SH-SY5Y (cell line): ENCODE results near the gene SHD.

ENCODE experiments used
- GATA2 ChIP-seq: IDR thresholded peaks from 2 replicates; pipeline ENCODE4 v1.6.1; 2011; ENCODE audit warnings: mild to moderate bottlenecking, low read depth, low read length
- GATA3 ChIP-seq: IDR thresholded peaks from 2 replicates; pipeline ENCODE4 v1.6.1; 2011; ENCODE audit warnings: low read depth, mild to moderate bottlenecking, low read length, moderate library complexity

The SHD gene

DNA sequence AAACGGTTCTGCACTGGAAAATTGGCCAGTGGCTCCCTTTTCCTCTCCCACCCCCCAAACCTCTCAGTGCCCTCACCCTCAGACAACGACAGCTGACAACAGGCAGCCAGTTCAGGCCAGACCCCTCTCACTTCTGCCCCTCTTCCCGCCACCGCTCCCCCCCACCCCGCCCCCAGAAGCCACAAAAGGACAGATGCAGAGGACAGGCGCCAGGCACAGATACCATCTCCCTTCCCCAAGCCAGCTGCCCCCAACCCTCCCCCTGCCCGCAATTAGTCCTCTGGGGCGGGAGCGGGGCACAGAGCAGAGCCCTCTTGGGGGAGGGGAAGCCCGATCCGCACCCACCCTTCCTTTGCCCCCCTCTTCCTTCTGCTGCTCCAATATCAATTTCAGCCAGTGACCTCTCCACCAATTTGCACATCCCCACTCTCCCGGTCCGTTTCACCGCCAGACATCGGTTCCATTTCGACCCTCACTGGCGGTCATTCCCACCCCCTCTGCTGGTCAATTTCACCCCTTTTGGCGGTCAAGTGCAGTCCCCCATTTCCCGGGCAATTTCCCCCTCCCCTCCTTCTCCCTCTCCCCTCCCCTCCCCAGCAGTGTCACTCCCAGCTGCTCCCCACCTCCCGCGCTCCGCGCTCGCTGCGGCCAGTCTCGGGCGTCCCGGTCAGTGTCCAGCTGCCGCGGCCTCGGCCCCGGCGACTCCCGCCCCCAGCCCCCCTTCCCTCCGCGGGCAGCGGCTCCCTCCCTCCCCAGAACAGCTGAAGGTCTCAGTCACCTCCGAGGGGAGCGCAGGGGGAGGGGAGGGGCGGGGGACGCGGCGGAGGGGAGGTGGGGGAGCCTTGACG is at the start of gene SHD:
SHD (plus strand) TSS at position 848 of the 848 bp plus-strand sequence. CDS start 798 bp downstream, outside the sequence.
- TF ChIP-seq GATA2, result peak; percentile 95
- no peak for TF ChIP-seq GATA3

DNA sequence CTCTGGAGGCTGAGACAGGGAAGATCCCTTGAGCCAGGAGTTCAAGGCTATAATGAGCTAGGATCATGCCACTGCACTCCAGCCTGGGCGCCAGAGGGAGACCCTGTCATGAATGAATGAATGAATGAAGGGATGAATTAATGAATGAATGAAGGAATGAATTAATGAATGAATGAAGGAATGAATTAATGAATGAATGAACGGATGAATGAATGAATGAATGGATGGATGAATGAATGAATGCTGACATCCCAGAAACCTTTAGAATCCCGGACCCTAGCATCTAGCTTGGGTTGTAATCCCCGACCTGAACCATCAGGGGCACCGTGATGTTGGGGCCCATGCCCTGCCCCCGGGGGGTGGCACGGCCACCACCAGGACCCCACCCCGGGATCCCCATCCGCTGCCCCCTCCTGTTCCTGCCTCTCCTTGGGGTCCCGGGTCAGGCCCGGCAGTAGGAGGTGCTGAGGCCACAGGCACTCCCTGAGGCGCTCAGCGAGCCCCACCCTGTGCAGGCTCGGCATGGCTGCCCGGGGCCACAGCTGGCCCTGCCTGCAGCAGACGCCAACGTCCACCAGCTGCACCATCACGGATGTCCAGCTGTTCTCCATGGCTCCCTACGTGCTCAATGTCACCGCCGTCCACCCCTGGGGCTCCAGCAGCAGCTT is 46.3 kb upstream of the SHD start:
- TF ChIP-seq GATA2 (no peak), GATA3 (no peak)

DNA sequence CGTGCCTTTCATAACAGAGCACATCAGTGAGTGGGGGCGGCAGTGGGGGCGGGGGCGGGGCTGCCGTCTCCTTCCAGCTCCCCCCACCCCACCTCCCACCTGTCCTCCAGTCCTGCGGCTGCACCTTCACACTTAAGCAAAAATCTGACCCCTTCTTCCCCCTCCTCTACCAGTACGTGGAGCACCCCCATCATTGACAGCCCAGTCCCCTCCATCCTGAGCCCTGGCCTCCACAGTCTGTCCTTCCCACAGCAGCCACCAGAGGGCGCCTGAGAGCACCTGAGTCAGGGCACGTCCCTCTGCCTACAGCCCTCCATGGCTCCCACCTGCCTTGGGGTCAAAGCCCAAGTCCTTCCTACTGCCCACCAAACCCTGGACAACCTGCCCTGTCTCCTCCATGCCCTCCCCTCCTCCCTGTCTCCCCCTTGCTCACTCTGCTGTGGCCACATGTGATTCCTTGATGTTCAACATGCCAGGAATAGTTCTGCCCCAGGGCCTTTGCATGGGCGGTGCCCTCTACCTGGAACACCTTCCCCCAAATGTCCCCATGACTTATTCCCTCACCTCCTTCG is 45.7 kb upstream of the SHD start:
- TF ChIP-seq GATA2 (no peak), GATA3 (no peak)

DNA sequence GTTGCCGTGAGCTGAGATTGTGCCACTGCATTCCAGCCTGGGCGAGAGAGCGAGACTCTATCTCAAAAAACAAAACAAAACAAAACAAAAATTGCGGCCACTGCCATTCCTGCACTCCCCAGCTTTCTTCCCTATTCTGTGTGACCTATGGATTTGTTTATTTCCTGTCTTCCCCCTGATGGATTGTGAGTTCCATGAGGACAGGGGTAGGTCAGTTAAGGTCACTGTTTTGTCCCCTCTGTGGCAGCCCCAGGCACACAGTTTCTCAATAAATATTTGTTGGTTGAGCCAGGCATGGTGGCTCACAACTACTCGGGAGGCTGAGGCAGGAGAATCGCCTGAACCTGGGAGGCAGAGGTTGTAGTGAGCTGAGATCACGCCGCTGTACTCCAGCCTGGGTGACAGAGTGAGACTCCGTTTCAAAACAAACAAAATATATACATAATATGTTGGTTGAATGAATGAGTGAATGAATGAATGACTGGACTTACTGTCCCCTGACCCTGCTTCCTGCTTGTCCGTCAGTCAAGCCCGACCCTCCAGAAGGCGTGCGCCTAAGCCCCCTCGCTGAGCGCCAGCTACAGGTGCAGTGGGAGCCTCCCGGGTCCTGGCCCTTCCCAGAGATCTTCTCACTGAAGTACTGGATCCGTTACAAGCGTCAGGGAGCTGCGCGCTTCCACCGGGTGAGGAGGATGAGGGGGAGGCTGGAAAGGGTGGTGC is 44.8 kb upstream of the SHD start:
- TF ChIP-seq GATA3 (no peak), GATA2 (no peak)

- TF ChIP-seq GATA3, result no peak
- no peak for TF ChIP-seq GATA2
Measured at GRCh38 chr19:4234862-4235201, 44.2 kb upstream of the SHD start.

DNA sequence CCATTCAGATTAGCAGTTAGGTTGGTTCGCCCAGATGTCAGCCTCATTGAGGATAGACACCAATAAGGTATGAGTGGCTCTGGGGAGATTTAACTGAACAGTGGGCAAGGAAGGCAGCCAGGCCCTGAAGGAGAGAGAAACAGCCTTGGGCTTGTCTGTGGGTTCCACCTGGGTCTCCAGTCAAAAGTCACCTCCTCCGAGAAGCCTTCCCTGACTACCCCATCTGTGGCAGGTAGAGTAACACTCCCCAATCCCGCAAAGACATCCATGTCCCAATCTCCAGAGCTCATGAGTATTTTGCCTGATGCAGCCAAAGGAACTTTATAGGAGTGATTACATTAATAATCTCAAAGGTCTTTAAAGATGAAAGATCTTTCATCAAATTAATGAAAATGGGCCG is 40.2 kb upstream of the SHD start:
- TF ChIP-seq GATA3, result no peak
- no peak for TF ChIP-seq GATA2

- no peak for TF ChIP-seq GATA2
- TF ChIP-seq GATA3, result no peak
Measured at GRCh38 chr19:4241824-4242430, 37.1 kb upstream of the SHD start.

DNA sequence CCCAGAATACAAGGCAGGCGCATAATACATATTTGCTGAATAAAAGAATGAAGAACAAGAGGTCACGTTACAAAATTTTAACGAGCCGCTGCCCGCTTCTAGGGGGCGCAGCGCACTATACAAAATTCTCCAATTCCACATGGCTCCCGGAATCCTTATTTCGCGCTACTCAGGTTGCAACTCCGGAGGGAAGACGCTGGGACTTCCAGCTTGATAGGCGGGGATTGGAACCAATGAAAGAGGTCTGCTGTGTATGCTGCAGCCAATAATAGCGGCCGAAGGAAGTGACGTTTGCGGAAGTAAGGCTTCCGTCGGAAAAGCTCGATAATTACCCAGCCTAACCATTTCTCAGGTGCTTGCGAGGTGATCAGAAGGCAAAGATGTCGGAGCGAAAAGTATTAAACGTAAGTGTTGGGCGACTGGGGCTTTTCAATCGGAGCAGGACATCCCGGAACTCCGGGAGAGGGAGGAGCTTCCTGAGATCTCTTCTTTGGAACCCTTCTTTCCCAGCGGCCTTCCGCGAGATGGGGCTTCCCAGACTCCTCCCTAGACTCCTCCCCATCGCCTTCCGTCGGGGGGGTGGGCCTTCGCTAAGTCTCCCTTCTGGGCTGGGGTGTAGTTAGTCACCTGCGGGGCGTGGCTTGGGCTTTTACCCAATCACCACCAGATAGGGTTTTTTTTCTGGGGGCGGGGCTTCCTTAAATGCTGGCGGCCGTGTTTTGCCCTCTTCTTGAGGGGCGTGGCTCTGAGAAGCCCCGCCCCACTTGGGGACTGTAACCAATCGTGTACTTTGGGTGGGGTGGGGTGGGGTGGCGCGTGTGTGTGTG is 32.1 kb upstream of the SHD start, which contains the start of gene YJU2:
YJU2 (plus strand) TSS at position 314 of the 827 bp plus-strand sequence; CDS start at position 381, 67 bp downstream.
- TF ChIP-seq GATA2 (no peak), GATA3 (no peak)

DNA sequence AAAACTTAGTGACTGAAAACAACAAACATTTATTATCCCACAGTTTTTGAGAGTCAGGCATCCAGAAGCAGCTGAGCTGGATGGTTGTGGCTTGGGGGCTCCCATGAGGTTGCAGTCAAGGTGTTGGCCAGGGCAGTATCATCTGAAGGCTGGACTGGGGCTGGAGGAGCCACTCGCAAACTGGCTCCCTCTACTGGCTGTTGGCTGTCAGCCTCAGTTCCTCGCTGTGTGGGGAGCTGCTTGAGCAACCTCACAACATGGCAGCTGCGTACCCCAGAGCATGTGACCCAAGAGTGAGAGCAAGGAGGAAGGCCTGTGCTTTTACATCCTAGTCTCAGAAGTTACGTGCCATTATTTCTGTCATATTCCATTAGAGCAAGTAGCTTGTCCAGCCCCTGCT is 22.5 kb upstream of the SHD start:
- TF ChIP-seq GATA3, result no peak

DNA sequence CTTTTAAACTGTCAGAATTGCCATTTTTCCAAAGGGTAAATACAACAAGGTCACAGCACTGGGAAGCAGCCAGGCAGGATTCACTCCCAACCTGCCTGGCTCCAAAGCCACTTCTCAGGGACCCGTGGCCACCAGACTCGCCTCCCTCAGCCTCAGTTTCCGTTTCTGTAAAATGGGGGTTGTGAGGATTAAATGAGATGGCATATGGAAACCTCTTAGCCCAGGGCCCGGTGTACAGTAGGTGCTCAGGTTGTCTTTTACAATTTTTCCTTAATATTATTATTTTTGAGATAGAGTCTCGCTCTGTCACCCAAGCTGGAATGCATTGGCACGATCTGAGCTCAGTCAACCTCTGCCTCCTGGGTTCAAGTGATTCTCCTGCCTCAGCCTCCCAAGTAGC is 22.0 kb upstream of the SHD start:
- TF ChIP-seq GATA2 (no peak), GATA3 (no peak)

- TF ChIP-seq GATA3 (no peak), GATA2 (no peak)
Measured at GRCh38 chr19:4258181-4258580, 20.9 kb upstream of the SHD start.

DNA sequence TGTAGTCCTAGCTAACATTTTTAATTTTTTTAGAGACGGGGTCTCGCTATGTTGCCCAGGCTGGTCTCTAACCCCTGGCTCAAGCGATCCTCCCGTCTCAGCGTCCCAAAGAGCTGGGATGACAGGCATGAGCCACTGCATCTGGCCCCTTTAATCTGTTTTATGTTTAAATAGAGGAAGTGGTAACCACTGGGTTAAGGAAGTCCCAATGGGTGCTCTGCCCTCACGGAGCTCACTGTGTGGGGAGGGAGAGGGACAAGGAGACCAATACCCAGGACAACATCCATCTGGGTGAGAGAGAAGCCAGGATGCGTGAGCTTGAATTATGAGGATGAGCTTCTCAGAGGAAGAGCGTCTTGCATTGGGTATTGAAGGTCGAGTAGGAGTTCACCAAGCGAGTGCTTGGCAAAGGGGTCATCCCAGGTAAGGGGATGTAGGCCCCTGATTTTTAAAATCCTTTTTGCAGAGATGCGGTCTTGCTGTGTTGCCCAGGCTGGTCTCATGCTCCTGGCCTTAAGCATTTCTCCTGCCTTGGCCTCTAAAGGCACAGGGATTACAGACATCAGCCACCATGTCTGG is 18.4 kb upstream of the SHD start:
- no peak for TF ChIP-seq GATA2
- no peak for TF ChIP-seq GATA3

- TF ChIP-seq GATA3 (no peak), GATA2 (no peak)
Measured at GRCh38 chr19:4264812-4265211, 14.3 kb upstream of the SHD start.
